IMR-90 (cell line): ENCODE measurements around the gene SEPTIN8. TPM values are rescaled to one million over a fixed set of nuclear protein-coding genes. Genes with fewer than 3 reads are reported as not detected.

Experiments used
- ATAC-seq: fragments of 200-7000 bp; cut with Tn5 transposase; 2 replicates; pipeline ENCODE4 v1.9.1; 2020; ENCODE audit warnings: low read depth, mild to moderate bottlenecking, moderate library complexity
- BruUV-seq: library from RNA; stranded (reverse); fragments of 400-500 nt; replicated peaks from 2 replicates; lab custom pipeline; 2021; lab: Mats Ljungman, UMichigan
- CTCF ChIA-PET: fragments of 300-600 bp; formaldehyde crosslinking; extraction: SDS; loops from one replicate; lab custom pipeline; 2021; ENCODE audit warnings: antibody characterized with exemption; lab: Yijun Ruan, JAX
- POLR2A ChIA-PET: fragments of 300-600 bp; sonication (Branson Sonifier 250); formaldehyde crosslinking; loops from one replicate; lab custom pipeline; 2022; ENCODE audit warnings: antibody characterized with exemption; ENCODE audit not compliant: unreplicated experiment; lab: Charles Lee
- DNase-seq: peaks from one replicate; pipeline ENCODE4 v3.0.0; 2013
- H2AFZ ChIP-seq: replicated peaks from 2 replicates; pipeline ENCODE3; 2013; ENCODE audit warnings: low read length, mild to moderate bottlenecking; ENCODE audit not compliant: poor library complexity
- H2AK5ac ChIP-seq: 2 replicates; pipeline ENCODE4 v1.6.1; 2013; ENCODE audit warnings: low read depth, low read length, inconsistent platforms
- H2AK9ac ChIP-seq: replicated peaks from 2 replicates; pipeline ENCODE3; 2013; ENCODE audit warnings: mild to moderate bottlenecking, low read depth, low read length, moderate library complexity; ENCODE audit not compliant: poor library complexity
- H2BK120ac ChIP-seq: 2 replicates; pipeline ENCODE4 v1.6.1; 2013; ENCODE audit warnings: low read depth, low read length, inconsistent platforms
- H2BK15ac ChIP-seq: 3 replicates; pipeline ENCODE4 v1.6.1; 2013; ENCODE audit warnings: low read depth, low read length, inconsistent platforms
- H2BK20ac ChIP-seq: 2 replicates; pipeline ENCODE4 v1.6.1; 2013; ENCODE audit warnings: low read depth, mild to moderate bottlenecking, inconsistent platforms, low read length, moderate library complexity
- H2BK5ac ChIP-seq: 2 replicates; pipeline ENCODE4 v1.6.1; 2013; ENCODE audit warnings: mild to moderate bottlenecking, low read depth, low read length, inconsistent platforms; ENCODE audit not compliant: poor library complexity, severe bottlenecking
- H3K14ac ChIP-seq: replicated peaks from 2 replicates; pipeline ENCODE4 v1.6.1; 2013; ENCODE audit warnings: low read depth, low read length, inconsistent platforms
- H3K18ac ChIP-seq: 2 replicates; pipeline ENCODE4 v1.6.1; 2013; ENCODE audit warnings: low read depth, low read length, control low read depth
- H3K23ac ChIP-seq: 2 replicates; pipeline ENCODE4 v1.6.1; 2013; ENCODE audit warnings: low read depth, low read length, inconsistent platforms
- H3K27ac ChIP-seq: 2 replicates; pipeline ENCODE4 v1.5.1; 2013; ENCODE audit warnings: mild to moderate bottlenecking, control low read depth, low read length; ENCODE audit not compliant: insufficient read depth
- H3K27me3 ChIP-seq: 2 replicates; pipeline ENCODE4 v1.6.1; 2013; ENCODE audit warnings: low read length; ENCODE audit not compliant: control insufficient read depth, insufficient read depth
- H3K36me3 ChIP-seq: 2 replicates; pipeline ENCODE4 v1.6.1; 2013; ENCODE audit warnings: low read length, mixed read lengths; ENCODE audit not compliant: control insufficient read depth, insufficient read depth
- H3K4ac ChIP-seq: 2 replicates; pipeline ENCODE4 v1.6.1; 2013; ENCODE audit warnings: low read depth, low read length, inconsistent platforms
- H3K4me1 ChIP-seq: 2 replicates; pipeline ENCODE4 v1.6.1; 2013; ENCODE audit warnings: low read length, mixed read lengths; ENCODE audit not compliant: control insufficient read depth, insufficient read depth
- H3K4me2 ChIP-seq: 2 replicates; pipeline ENCODE4 v1.6.1; 2013; ENCODE audit warnings: low read depth, mild to moderate bottlenecking, control low read depth, low read length, moderate library complexity
- H3K4me3 ChIP-seq: 2 replicates; pipeline ENCODE4 v1.5.1; 2013; ENCODE audit warnings: low read depth, mild to moderate bottlenecking, control low read depth, low read length, moderate library complexity; ENCODE audit not compliant: insufficient read depth
- H3K56ac ChIP-seq: 2 replicates; pipeline ENCODE4 v1.6.1; 2013; ENCODE audit warnings: low read length, inconsistent platforms; ENCODE audit not compliant: insufficient read depth; ENCODE audit errors: extremely low read depth
- H3K79me1 ChIP-seq, 2 experiments: 2 replicates each; pipeline ENCODE4 v1.6.1; 2013; ENCODE audit warnings: low read length in 2 of 2, inconsistent platforms in 1 of 2, low read depth in 1 of 2
- H3K9ac ChIP-seq: 2 replicates; pipeline ENCODE4 v1.6.1; 2013; ENCODE audit warnings: low read depth, low read length, control low read depth
- H3K9me1 ChIP-seq: 2 replicates; pipeline ENCODE4 v1.6.1; 2013; ENCODE audit warnings: low read length, inconsistent platforms; ENCODE audit not compliant: insufficient read depth
- H3K9me3 ChIP-seq: 2 replicates; pipeline ENCODE4 v1.6.1; 2013; ENCODE audit warnings: low read length; ENCODE audit not compliant: control insufficient read depth, insufficient read depth
- H4K20me1 ChIP-seq: 2 replicates; pipeline ENCODE4 v1.6.1; 2013; ENCODE audit warnings: low read length, inconsistent platforms; ENCODE audit not compliant: insufficient read depth
- H4K5ac ChIP-seq: 2 replicates; pipeline ENCODE4 v1.6.1; 2013; ENCODE audit warnings: mild to moderate bottlenecking, low read depth, low read length, control low read depth
- H4K8ac ChIP-seq, 2 experiments: 2 replicates each; pipeline ENCODE4 v1.6.1; 2013; ENCODE audit warnings: low read depth in 2 of 2, low read length in 2 of 2, control low read depth in 1 of 2, inconsistent platforms in 1 of 2
- H4K91ac ChIP-seq: 2 replicates; pipeline ENCODE4 v1.6.1; 2013; ENCODE audit warnings: low read depth, low read length, inconsistent platforms; ENCODE audit not compliant: insufficient read depth
- BHLHE40 ChIP-seq: fragments of 150-350 bp; IDR thresholded peaks from 2 replicates; pipeline ENCODE4 v1.6.1; 2016; ENCODE audit warnings: mild to moderate bottlenecking, low read depth, low read length
- CEBPB ChIP-seq: IDR thresholded peaks from 2 replicates; pipeline ENCODE4 v1.6.1; 2012; ENCODE audit warnings: low read depth, low read length, improper control_type of control experiment
- CHD1 ChIP-seq: IDR thresholded peaks from 2 replicates; pipeline ENCODE4 v1.6.1; 2012; ENCODE audit warnings: low read depth, low read length, improper control_type of control experiment
- CTCF ChIP-seq: conservative IDR thresholded peaks from 2 replicates; pipeline ENCODE4 v1.5.1; 2012; ENCODE audit warnings: mild to moderate bottlenecking, low read depth, low read length, improper control_type of control experiment
- MAFK ChIP-seq: IDR thresholded peaks from 2 replicates; pipeline ENCODE4 v1.6.1; 2012; ENCODE audit warnings: low read depth, low read length, improper control_type of control experiment
- NFE2L2 ChIP-seq: fragments of 150-350 bp; IDR thresholded peaks from 2 replicates; pipeline ENCODE4 v1.6.1; 2016; ENCODE audit warnings: low read depth, mild to moderate bottlenecking, low read length
- POLR2A ChIP-seq: IDR thresholded peaks from 2 replicates; pipeline ENCODE4 v1.6.1; 2012; ENCODE audit warnings: mild to moderate bottlenecking, low read depth, low read length
- SMC3 ChIP-seq: fragments of 150-350 bp; IDR thresholded peaks from 2 replicates; pipeline ENCODE4 v1.6.1; 2016; ENCODE audit warnings: low read depth, mild to moderate bottlenecking, antibody characterized with exemption, low read length, moderate library complexity
- WGBS, 2 experiments: methylation state at CpG; one replicate each; pipeline versions ENCODE4 v1.1.5 to v1.1.7; 2013; ENCODE audit warnings: missing lambda C conversion rate in 2 of 2; ENCODE audit not compliant: insufficient read length in 1 of 2; ENCODE audit errors: extremely low coverage in 2 of 2; 5-methylcytosine and 5-hydroxymethylcytosine counted together
- dilution Hi-C: fragments of 300-500 bp; cut with HindIII; formaldehyde crosslinking; loops from one replicate; pipeline ENCODE4 v1.14.3; 2018; ENCODE audit warnings: low sequenced_read_pairs; ENCODE audit not compliant: unreplicated experiment
- in situ Hi-C: fragments of 300-500 bp; cut with MboI; formaldehyde crosslinking; loops from 3 replicates; pipeline ENCODE4 v1.14.3; 2019; ENCODE audit warnings: low sequenced_read_pairs, inconsistent platforms, mixed read lengths
- intact Hi-C: fragments of 100-400 bp; cut with micrococcal nuclease; formaldehyde crosslinking; loops from 2 replicates; pipeline ENCODE4 v1.10.0; 2022
- polyA plus RNA-seq, 3 experiments: library from polyadenylated mRNA; depleted of rRNA; stranded (reverse); fragments of >200 nt; gene quantifications; 2 replicates each; pipeline ENCODE4 v1.2.3, GENCODE V29; 2012; ENCODE audit warnings: low replicate concordance in 1 of 3
- total RNA-seq: library from RNA; depleted of rRNA; stranded (reverse); fragments of >200 nt; gene quantifications from 2 replicates; pipeline ENCODE4 v1.2.3, GENCODE V29; 2012

The SEPTIN8 gene
- total and polyA plus RNA-seq, 2 of the 4 experiments (the other 2 are of a cell fraction): 56.2 to 67.2 TPM

- ChIA-PET CTCF (no interaction called here), POLR2A (no interaction called here)
- Histone ChIP-seq H2AK5ac (no peak overlapping the region), H3K18ac (no peak overlapping the region), H4K5ac (no peak overlapping the region), H3K14ac (no peak overlapping the region), H3K9me3 (peaks cover 5% of the 10 kb centered on the region; the same call in 1 of the 2 replicates), H3K4me3 (no peak overlapping the region), H3K4me2 (no peak overlapping the region), H3K36me3 (no peaks in the 10 kb centered on the region), H4K91ac (no peak overlapping the region), H3K4ac (no peak overlapping the region), H3K27ac (no peak overlapping the region), H2BK20ac (no peak overlapping the region), H4K20me1 (no peaks in the 10 kb centered on the region), H3K79me1 (no peaks in the 10 kb centered on the region), H2BK15ac (no peak overlapping the region), H3K9me1 (no peaks in the 10 kb centered on the region), H2AFZ (no peak overlapping the region), H2BK120ac (no peak overlapping the region), H3K56ac (no peak overlapping the region), H3K27me3 (peaks cover 19% of the 10 kb centered on the region), H3K9ac (no peak overlapping the region), H2AK9ac (no peak overlapping the region), H3K4me1 (peaks cover 2% of the 10 kb centered on the region; the same call in 1 of the 2 replicates), H2BK5ac (no peak overlapping the region), H3K23ac (no peak overlapping the region), H4K8ac (no peak overlapping the region)
- no peak for ATAC-seq
- TF ChIP-seq BHLHE40 (no peak), POLR2A (no peak), CHD1 (no peak), MAFK (no peak), CTCF (no peak), CEBPB (no peak), SMC3 (no peak), NFE2L2 (no peak)
- in situ Hi-C loops: no loop called here
- dilution Hi-C loops: no loop called here
- no CpG with 5 or more reads among the region's 2 CpGs for WGBS, 2 experiments
- intact Hi-C loops: no loop called here
- no TSS peak for BruUV-seq
- DNase-seq: no peak
Measured at GRCh38 chr5:132742158-132742557, 34.9 kb downstream of the SEPTIN8 start.
